ENCODE data around the gene BBX. TPM values are rescaled to one million over a fixed set of nuclear protein-coding genes. Genes with fewer than 3 reads are reported as not detected.

BBX gene
- polyA plus RNA-seq, 3 donors: 15.7 to 25.1 (median 16.6) TPM

GRCh38 chr3:107829185-107829584, 306.4 kb downstream of the BBX start:
- Histone ChIP-seq H3K4me3 (replicated peaks in 1 of 3; ENCODE audit: low read depth in 2 of 3, low read length in 3 of 3) (no peak overlapping the region), H4K20me1 (ENCODE audit: insufficient read depth, low read length) (no peaks in the 10 kb centered on the region), H3K27ac (ENCODE audit: low read depth in 1 of 2, low read length in 2 of 2) (no peak overlapping the region), H3K79me2 (ENCODE audit: insufficient read depth, low read length) (no peaks in the 10 kb centered on the region), H3K4me1 (ENCODE audit: control insufficient read depth in 1 of 2, insufficient read depth in 2 of 2, low read length in 2 of 2) (no peaks in the 10 kb centered on the region), H3K9ac (ENCODE audit: insufficient read depth, low read length, poor library complexity, severe bottlenecking) (no peak overlapping the region), H3K9me3 (replicated peaks in 1 of 2; ENCODE audit: control insufficient read depth in 1 of 2, insufficient read depth in 1 of 2, low read length in 2 of 2) (no peaks in the 10 kb centered on the region), H2AFZ (ENCODE audit: insufficient read depth, low read depth, low read length, poor library complexity, severe bottlenecking) (no peak overlapping the region), H3K36me3 (replicated peaks in 1 of 2; ENCODE audit: control insufficient read depth in 1 of 2, insufficient read depth in 2 of 2, low read length in 2 of 2) (no peaks in the 10 kb centered on the region), H3K27me3 (ENCODE audit: control insufficient read depth in 2 of 2, insufficient read depth in 2 of 2, low read length in 2 of 2) (no peaks in the 10 kb centered on the region), H3K4me2 (replicated peaks; ENCODE audit: extremely low read depth, low read length, poor library complexity, severe bottlenecking) (no peak overlapping the region)
- Mint-ChIP-seq H3K27ac (no peak overlapping the region), H3K36me3 (no peaks in the 10 kb centered on the region), H3K9me3 (peaks cover 0 to 5% (median 0%) of the 10 kb centered on the region in 7 donors), H3K4me3 (no peak overlapping the region), H3K27me3 (ENCODE audit: low read depth in 3 of 3) (peaks cover 0 to 6% (median 1%) of the 10 kb centered on the region in 3 donors), H3K4me1 (no peaks in the 10 kb centered on the region)
- no peak for DNase-seq
- no CpG with 5 or more reads among the region's 4 CpGs for WGBS (ENCODE audit: insufficient coverage)
- TF ChIP-seq CTCF (IDR thresholded peaks at IDR 0.05): no peak
- intact Hi-C loops (cut with micrococcal nuclease): no loop called here

DNA sequence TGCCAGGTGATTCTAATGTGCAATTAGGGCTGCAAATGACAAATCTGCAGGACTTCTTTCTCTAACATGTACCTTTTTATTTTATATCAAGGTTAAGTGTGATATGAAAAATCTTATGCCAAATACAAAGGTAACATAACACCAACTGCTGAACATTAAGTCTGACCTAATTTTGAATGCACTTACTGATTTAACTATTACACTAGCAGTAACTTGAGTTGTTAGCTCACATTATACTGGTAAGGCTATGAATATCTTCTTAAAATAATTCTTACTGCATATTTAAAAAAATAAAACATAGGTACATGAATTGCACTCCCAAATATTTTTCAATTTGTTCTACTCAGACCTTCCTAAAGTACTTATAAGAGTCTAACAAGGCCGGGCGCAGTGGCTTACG, 308.8 kb downstream of the BBX start:
- Mint-ChIP-seq H3K9me3 (no peaks in the 10 kb centered on the region), H3K36me3 (no peaks in the 10 kb centered on the region), H3K4me1 (no peaks in the 10 kb centered on the region), H3K27ac (peak overlapping the region in 1 of 7 donors; percentile 47), H3K4me3 (no peak overlapping the region), H3K27me3 (ENCODE audit: low read depth in 3 of 3) (peaks cover 0 to 3% (median 0%) of the 10 kb centered on the region in 3 donors)
- TF ChIP-seq CTCF (IDR thresholded peaks at IDR 0.05): no peak
- no peak overlapping the region for H3K27ac ChIP-seq (ENCODE audit: low read depth in 1 of 2, low read length in 2 of 2)
- no peaks in the 10 kb centered on the region for H3K79me2 ChIP-seq (ENCODE audit: insufficient read depth, low read length)
- H2AFZ ChIP-seq (ENCODE audit: insufficient read depth, low read depth, low read length, poor library complexity, severe bottlenecking): no peak overlapping the region
- no peak overlapping the region for H3K4me2 ChIP-seq (replicated peaks; ENCODE audit: extremely low read depth, low read length, poor library complexity, severe bottlenecking)
- H3K27me3 ChIP-seq (ENCODE audit: control insufficient read depth in 2 of 2, insufficient read depth in 2 of 2, low read length in 2 of 2): no peaks in the 10 kb centered on the region
- no peaks in the 10 kb centered on the region for H4K20me1 ChIP-seq (ENCODE audit: insufficient read depth, low read length)
- no peaks in the 10 kb centered on the region for H3K9me3 ChIP-seq (replicated peaks in 1 of 2; ENCODE audit: control insufficient read depth in 1 of 2, insufficient read depth in 1 of 2, low read length in 2 of 2)
- no CpG with 5 or more reads among the region's 3 CpGs for WGBS (ENCODE audit: insufficient coverage)
- H3K9ac ChIP-seq (ENCODE audit: insufficient read depth, low read length, poor library complexity, severe bottlenecking): no peak overlapping the region
- no peak overlapping the region for H3K4me3 ChIP-seq (replicated peaks in 1 of 3; ENCODE audit: low read depth in 2 of 3, low read length in 3 of 3)
- intact Hi-C loops (cut with micrococcal nuclease): no loop called here
- H3K36me3 ChIP-seq (replicated peaks in 1 of 2; ENCODE audit: control insufficient read depth in 1 of 2, insufficient read depth in 2 of 2, low read length in 2 of 2): no peaks in the 10 kb centered on the region
- DNase-seq: no peak
- H3K4me1 ChIP-seq (ENCODE audit: control insufficient read depth in 1 of 2, insufficient read depth in 2 of 2, low read length in 2 of 2): no peaks in the 10 kb centered on the region

Measured in CD14-positive monocyte (primary cell).